GM18502 (cell line): Measurements from ENCODE around the gene VPS18.

ENCODE experiments used
- ATAC-seq: cut with Tn5 transposase; IDR thresholded peaks from one replicate; pipeline ENCODE4 v1.9.1; 2021; ENCODE audit warnings: mild to moderate bottlenecking; ENCODE audit not compliant: unreplicated experiment, poor library complexity

VPS18 gene

DNA sequence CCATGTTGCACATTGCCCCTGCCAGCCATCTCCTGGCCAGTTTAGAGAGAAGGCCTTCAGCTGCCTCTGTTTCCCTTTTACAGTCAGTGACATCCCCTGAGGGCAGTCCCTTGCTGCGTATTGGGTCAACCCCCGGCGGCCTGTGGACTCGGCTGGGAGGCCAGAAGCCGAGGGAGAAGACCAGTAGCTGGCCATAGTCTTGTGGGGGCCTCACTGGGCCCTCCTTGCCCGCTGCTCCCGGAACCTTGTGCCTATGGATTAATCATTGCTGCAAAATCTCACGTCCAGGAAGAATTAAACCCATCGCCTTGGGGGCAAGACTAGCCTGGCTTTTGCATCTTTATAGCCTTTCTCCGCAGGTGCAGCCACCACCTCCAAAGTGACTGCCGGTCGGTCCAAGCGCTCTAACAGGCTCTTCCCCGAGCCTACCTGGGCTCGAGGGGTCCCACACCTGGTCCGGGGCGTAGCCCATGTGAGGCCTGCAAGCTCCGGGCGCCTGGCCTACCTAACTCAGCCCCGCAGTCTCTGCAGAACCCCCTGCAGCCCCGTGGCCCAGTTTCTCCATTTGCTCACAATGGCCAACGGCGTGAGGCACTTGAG, 58.2 kb downstream of the VPS18 start:
- no peak for ATAC-seq

DNA sequence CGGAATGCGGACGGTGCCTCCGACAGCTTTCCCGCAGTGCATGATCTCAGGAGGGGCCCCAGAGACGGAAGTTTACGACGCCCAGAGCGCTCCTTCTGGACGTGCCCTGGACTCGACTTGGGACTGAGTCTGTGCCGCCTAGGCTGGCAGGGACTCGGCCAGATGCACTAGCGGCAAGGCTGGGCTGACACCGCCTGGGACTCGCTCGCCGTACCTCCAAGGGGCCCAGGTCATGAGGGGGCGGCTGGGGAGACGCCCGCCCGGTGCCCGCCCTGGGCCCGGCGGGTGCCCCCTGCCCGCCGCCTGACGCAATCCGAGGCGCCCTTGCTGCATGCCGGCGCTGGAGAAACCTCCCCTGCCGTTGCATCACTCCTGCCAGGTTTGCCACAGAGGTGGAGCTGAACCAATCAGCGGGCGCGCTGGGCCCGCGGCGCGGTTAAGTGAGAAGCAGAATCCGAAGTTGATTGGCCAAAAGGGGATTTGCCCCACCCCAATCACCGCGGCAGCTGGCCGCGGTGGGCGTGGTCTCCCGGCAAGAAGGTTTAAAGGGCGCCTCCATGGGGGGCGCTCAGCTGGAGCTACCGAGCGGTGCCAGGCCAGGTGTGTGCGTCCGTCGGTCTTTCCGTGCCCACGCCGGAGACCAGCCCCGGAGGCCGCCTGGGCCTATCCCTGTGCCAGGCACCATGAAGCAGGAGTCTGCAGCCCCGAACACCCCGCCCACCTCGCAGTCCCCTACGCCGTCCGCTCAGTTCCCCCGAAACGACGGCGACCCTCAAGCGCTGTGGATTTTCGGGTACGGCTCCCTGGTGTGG, 58.9 kb downstream of the VPS18 start, which contains the start of gene CHAC1:
CHAC1 (plus strand) TSS at position 571 of the 812 bp plus-strand sequence; CDS start at position 684, 113 bp downstream.
- ATAC-seq = peak; percentile 91
